Neural cell (in vitro differentiated cells): ENCODE data around the gene IMPACT. TPM values are rescaled to one million over a fixed set of nuclear protein-coding genes. Genes with fewer than 3 reads are reported as not detected.

Experiments used
- H2AFZ ChIP-seq: fragments of 200-600, 300-800 bp; sonication (generic), shearing (Covaris generic); 2 replicates; pipeline ENCODE4 v1.6.0; 2014; ENCODE audit warnings: low read depth, mild to moderate bottlenecking, antibody characterized with exemption, low read length, moderate library complexity
- H3F3A ChIP-seq: fragments of 200-600 bp; shearing (Covaris generic); 2 replicates; pipeline ENCODE4 v1.6.1; 2016; ENCODE audit warnings: mild to moderate bottlenecking, moderate library complexity, mixed read lengths, antibody characterized with exemption, low read length; ENCODE audit not compliant: insufficient read depth, poor library complexity, severe bottlenecking
- H3K27ac ChIP-seq: fragments of 200-600, 300-800 bp; sonication (generic), shearing (Covaris generic); 2 replicates; pipeline ENCODE4 v1.5.1; 2014; ENCODE audit warnings: mild to moderate bottlenecking, low read length, moderate library complexity
- H3K27me3 ChIP-seq: fragments of 300-800, 200-600 bp; sonication (generic), shearing (Covaris generic); 2 replicates; pipeline ENCODE4 v1.6.0; 2014; ENCODE audit warnings: mild to moderate bottlenecking, low read depth, low read length, moderate library complexity; ENCODE audit not compliant: insufficient read depth
- H3K36me3 ChIP-seq: fragments of 300-800, 200-600 bp; sonication (generic), shearing (Covaris generic); 2 replicates; pipeline ENCODE4 v1.5.1; 2014; ENCODE audit warnings: mild to moderate bottlenecking, antibody characterized with exemption, low read length, moderate library complexity; ENCODE audit not compliant: insufficient read depth
- H3K4me2 ChIP-seq: fragments of 300-800, 200-600 bp; sonication (generic), shearing (Covaris generic); 2 replicates; pipeline ENCODE4 v1.6.0; 2014; ENCODE audit warnings: mild to moderate bottlenecking, low read length
- H3K4me3 ChIP-seq: fragments of 300-800, 200-600 bp; sonication (generic), shearing (Covaris generic); 2 replicates; pipeline ENCODE4 v1.5.1; 2014; ENCODE audit warnings: mild to moderate bottlenecking, low read length, moderate library complexity
- H3K79me2 ChIP-seq: fragments of 200-600 bp; shearing (Covaris generic); replicated peaks from 2 replicates; pipeline ENCODE4 v1.6.0; 2014; ENCODE audit warnings: mild to moderate bottlenecking, low read length, moderate library complexity; ENCODE audit not compliant: insufficient read depth
- H3K9ac ChIP-seq: fragments of 300-800, 200-600 bp; sonication (generic), shearing (Covaris generic); 2 replicates; pipeline ENCODE4 v1.6.1; 2016; ENCODE audit warnings: mild to moderate bottlenecking, low read length, mixed read lengths
- H3K9me2 ChIP-seq: fragments of 200-600 bp; shearing (Covaris generic); 2 replicates; pipeline ENCODE4 v1.6.1; 2016; ENCODE audit warnings: mild to moderate bottlenecking, low read length, mixed read lengths; ENCODE audit not compliant: insufficient read depth
- H3K9me3 ChIP-seq: fragments of 200-600, 300-800 bp; sonication (generic), shearing (Covaris generic); 2 replicates; pipeline ENCODE4 v1.6.1; 2016; ENCODE audit warnings: mild to moderate bottlenecking, mixed run types, low read length, moderate library complexity, mixed read lengths
- H4K20me1 ChIP-seq: fragments of 200-600 bp; shearing (Covaris generic); 2 replicates; pipeline ENCODE4 v1.6.1; 2016; ENCODE audit warnings: mild to moderate bottlenecking, mixed run types; ENCODE audit not compliant: insufficient read depth
- EP300 ChIP-seq: fragments of 450-650 bp; conservative IDR thresholded peaks from 2 replicates; pipeline ENCODE4 v1.6.1; 2014; ENCODE audit warnings: antibody characterized with exemption, mild to moderate bottlenecking, moderate library complexity; ENCODE audit not compliant: poor library complexity, severe bottlenecking
- EZH2 ChIP-seq: fragments of 200-600, 300-800 bp; shearing (Covaris generic), sonication (generic); IDR thresholded peaks from 2 replicates; pipeline ENCODE4 v1.6.1; 2014; ENCODE audit warnings: antibody characterized with exemption, low read length, borderline replicate concordance, mild to moderate bottlenecking; ENCODE audit not compliant: insufficient read depth, poor library complexity, severe bottlenecking
- MXI1 ChIP-seq: fragments of 450-650 bp; conservative IDR thresholded peaks from 2 replicates; pipeline ENCODE4 v1.6.1; 2014; ENCODE audit warnings: antibody characterized with exemption, mild to moderate bottlenecking; ENCODE audit not compliant: poor library complexity, severe bottlenecking
- POLR2AphosphoS5 ChIP-seq: IDR thresholded peaks from 2 replicates; pipeline ENCODE4 v1.6.1; 2012
- RAD21 ChIP-seq: fragments of 450-650 bp; conservative IDR thresholded peaks from 2 replicates; pipeline ENCODE4 v1.6.1; 2014; ENCODE audit warnings: antibody characterized with exemption, mild to moderate bottlenecking, moderate library complexity
- SMC3 ChIP-seq: fragments of 450-650 bp; conservative IDR thresholded peaks from 2 replicates; pipeline ENCODE4 v1.6.1; 2014; ENCODE audit warnings: antibody characterized with exemption, mild to moderate bottlenecking, moderate library complexity; ENCODE audit not compliant: poor library complexity
- TAF1 ChIP-seq: IDR thresholded peaks from 2 replicates; pipeline ENCODE4 v1.6.1; 2012; ENCODE audit warnings: low read depth
- polyA minus RNA-seq: library from RNA; depleted of rRNA, polyadenylated mRNA; stranded (reverse); fragments of >200 nt; gene quantifications from 2 replicates; pipeline ENCODE4 v1.2.3, GENCODE V29; 2014
- polyA plus RNA-seq: library from polyadenylated mRNA; depleted of rRNA; stranded (reverse); fragments of >200 nt; gene quantifications from 2 replicates; pipeline ENCODE4 v1.2.3, GENCODE V29; 2014
- TF ChIP-seq, protein P1 (sequence below): fragments of 450-650 bp; IDR thresholded peaks from 2 replicates; pipeline ENCODE4 v1.5.1; 2014; ENCODE audit warnings: antibody characterized with exemption, mild to moderate bottlenecking, moderate library complexity; ENCODE audit not compliant: poor library complexity, severe bottlenecking
- TF ChIP-seq, protein P2 (sequence below): IDR thresholded peaks from 2 replicates; pipeline ENCODE4 v1.6.1; 2012; ENCODE audit warnings: borderline replicate concordance

IMPACT gene, protein sequence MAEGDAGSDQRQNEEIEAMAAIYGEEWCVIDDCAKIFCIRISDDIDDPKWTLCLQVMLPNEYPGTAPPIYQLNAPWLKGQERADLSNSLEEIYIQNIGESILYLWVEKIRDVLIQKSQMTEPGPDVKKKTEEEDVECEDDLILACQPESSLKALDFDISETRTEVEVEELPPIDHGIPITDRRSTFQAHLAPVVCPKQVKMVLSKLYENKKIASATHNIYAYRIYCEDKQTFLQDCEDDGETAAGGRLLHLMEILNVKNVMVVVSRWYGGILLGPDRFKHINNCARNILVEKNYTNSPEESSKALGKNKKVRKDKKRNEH
- polyA plus RNA-seq (25.2 and 31.1 TPM in 2 replicates), polyA minus RNA-seq (24.8 and 31.4 TPM in 2 replicates)

DNA sequence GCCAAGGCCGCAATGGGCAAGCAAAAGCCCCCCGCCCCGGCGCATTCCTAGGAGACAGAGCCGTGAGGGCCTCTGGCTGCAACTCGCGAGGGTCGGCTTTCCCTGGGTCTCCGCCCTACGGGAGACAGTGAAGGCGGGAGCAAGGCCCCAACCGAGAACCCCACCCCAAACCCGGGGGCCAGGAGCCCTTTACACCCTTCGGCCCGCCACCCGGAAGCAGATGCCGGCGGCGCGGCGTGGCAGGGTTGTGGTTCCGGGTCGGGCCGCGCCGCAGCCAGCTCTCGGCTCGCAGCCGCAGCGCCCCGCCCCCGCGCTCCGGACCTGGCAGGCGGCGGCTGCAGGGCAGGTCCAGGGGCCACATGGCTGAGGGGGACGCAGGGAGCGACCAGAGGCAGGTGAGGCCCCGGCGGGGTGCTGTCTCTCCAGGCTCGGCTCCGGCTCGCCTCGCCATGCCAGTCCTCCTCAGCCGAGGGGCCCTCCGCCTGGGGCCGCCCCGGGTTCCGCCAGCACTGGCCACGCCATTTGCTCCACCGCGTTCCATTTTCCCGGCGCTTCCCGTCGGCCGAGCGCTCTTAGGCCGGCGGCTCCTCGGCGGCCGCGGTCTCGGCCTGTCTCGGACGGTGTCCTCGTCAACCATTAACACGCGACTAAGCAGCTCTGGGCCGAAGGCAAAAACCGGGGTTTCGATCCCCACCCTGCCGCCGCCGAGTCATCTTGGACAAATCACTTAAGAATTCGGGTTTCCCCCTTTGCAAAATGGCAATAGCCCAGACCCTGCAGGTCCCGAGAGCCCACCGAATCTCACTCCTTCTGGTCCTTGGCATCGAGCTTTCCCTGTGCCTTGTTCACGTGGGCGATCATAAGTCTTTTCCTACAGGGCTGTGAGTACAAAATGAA is at the start of gene IMPACT:
IMPACT (plus strand) TSS at position 273 of the 897 bp plus-strand sequence; CDS start at position 360, 87 bp downstream.
- Histone ChIP-seq H3K79me2 (no peaks in the 10 kb centered on the region), H3F3A (no peaks in the 10 kb centered on the region), H3K9me3 (no peaks in the 10 kb centered on the region), H3K9me2 (no peaks in the 10 kb centered on the region), H3K36me3 (no peaks in the 10 kb centered on the region), H3K27me3 (no peaks in the 10 kb centered on the region), H3K4me3 (peak within 1 kb of the TSS; percentile 86), H2AFZ (peak within 1 kb of the TSS; percentile 88), H3K9ac (peak within 1 kb of the TSS; percentile 78), H4K20me1 (no peaks in the 10 kb centered on the region), H3K27ac (peak within 1 kb of the TSS; percentile 70), H3K4me2 (peak within 1 kb of the TSS; percentile 50)
- TF ChIP-seq MXI1 (peak; percentile 72), EP300 (peak; percentile 43), EZH2 (no peak), RAD21 (no peak), TAF1 (peak; percentile 18), POLR2AphosphoS5 (peak; percentile 44)
- TF ChIP-seq, protein P1, sequence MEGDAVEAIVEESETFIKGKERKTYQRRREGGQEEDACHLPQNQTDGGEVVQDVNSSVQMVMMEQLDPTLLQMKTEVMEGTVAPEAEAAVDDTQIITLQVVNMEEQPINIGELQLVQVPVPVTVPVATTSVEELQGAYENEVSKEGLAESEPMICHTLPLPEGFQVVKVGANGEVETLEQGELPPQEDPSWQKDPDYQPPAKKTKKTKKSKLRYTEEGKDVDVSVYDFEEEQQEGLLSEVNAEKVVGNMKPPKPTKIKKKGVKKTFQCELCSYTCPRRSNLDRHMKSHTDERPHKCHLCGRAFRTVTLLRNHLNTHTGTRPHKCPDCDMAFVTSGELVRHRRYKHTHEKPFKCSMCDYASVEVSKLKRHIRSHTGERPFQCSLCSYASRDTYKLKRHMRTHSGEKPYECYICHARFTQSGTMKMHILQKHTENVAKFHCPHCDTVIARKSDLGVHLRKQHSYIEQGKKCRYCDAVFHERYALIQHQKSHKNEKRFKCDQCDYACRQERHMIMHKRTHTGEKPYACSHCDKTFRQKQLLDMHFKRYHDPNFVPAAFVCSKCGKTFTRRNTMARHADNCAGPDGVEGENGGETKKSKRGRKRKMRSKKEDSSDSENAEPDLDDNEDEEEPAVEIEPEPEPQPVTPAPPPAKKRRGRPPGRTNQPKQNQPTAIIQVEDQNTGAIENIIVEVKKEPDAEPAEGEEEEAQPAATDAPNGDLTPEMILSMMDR = peak; percentile 7
- TF ChIP-seq, protein P2, sequence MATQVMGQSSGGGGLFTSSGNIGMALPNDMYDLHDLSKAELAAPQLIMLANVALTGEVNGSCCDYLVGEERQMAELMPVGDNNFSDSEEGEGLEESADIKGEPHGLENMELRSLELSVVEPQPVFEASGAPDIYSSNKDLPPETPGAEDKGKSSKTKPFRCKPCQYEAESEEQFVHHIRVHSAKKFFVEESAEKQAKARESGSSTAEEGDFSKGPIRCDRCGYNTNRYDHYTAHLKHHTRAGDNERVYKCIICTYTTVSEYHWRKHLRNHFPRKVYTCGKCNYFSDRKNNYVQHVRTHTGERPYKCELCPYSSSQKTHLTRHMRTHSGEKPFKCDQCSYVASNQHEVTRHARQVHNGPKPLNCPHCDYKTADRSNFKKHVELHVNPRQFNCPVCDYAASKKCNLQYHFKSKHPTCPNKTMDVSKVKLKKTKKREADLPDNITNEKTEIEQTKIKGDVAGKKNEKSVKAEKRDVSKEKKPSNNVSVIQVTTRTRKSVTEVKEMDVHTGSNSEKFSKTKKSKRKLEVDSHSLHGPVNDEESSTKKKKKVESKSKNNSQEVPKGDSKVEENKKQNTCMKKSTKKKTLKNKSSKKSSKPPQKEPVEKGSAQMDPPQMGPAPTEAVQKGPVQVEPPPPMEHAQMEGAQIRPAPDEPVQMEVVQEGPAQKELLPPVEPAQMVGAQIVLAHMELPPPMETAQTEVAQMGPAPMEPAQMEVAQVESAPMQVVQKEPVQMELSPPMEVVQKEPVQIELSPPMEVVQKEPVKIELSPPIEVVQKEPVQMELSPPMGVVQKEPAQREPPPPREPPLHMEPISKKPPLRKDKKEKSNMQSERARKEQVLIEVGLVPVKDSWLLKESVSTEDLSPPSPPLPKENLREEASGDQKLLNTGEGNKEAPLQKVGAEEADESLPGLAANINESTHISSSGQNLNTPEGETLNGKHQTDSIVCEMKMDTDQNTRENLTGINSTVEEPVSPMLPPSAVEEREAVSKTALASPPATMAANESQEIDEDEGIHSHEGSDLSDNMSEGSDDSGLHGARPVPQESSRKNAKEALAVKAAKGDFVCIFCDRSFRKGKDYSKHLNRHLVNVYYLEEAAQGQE = no peak

DNA sequence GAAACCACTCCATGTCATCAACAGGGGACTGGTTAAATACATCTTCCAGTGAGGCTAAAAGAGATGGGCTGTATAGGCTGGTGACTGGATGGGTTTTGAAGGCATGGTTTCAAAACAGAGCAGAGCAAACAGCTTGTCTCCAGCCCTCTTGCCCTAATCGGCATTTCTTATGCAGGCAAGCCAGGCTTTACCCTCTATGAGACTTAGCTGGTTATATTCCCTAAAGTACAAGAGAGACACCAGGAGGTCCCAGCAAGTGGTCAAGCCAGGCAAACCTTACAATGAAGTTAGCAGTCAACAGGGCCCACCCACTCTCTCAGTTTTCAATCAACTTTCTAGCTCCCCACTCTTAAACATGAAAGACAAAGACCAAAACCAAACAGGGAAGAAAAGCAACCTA is 47.9 kb upstream of the IMPACT start:
- no peaks in the 10 kb centered on the region for H3K27me3 ChIP-seq
- H3K4me2 ChIP-seq = no peak overlapping the region
- H3F3A ChIP-seq = no peaks in the 10 kb centered on the region
- TF ChIP-seq EP300 (no peak), SMC3 (no peak), EZH2 (no peak)
- TF ChIP-seq, protein P1 = no peak
- no peaks in the 10 kb centered on the region for H3K9me2 ChIP-seq
- H3K9me3 ChIP-seq = no peaks in the 10 kb centered on the region
- no peaks in the 10 kb centered on the region for H3K36me3 ChIP-seq
- no peaks in the 10 kb centered on the region for H4K20me1 ChIP-seq
- no peak overlapping the region for H3K4me3 ChIP-seq
- H2AFZ ChIP-seq = no peak overlapping the region
- no peak overlapping the region for H3K9ac ChIP-seq
- H3K79me2 ChIP-seq = no peaks in the 10 kb centered on the region
- no peak overlapping the region for H3K27ac ChIP-seq
